Dedifferentiated amniotic fluid mesenchymal stem cell (primary cell): ENCODE data around the gene SEPTIN5.

Experiments used
- DNase-seq: peaks from one replicate; pipeline ENCODE4 v3.0.0-alpha.2; 2016; ENCODE audit errors: extremely low spot score

The SEPTIN5 gene

DNA sequence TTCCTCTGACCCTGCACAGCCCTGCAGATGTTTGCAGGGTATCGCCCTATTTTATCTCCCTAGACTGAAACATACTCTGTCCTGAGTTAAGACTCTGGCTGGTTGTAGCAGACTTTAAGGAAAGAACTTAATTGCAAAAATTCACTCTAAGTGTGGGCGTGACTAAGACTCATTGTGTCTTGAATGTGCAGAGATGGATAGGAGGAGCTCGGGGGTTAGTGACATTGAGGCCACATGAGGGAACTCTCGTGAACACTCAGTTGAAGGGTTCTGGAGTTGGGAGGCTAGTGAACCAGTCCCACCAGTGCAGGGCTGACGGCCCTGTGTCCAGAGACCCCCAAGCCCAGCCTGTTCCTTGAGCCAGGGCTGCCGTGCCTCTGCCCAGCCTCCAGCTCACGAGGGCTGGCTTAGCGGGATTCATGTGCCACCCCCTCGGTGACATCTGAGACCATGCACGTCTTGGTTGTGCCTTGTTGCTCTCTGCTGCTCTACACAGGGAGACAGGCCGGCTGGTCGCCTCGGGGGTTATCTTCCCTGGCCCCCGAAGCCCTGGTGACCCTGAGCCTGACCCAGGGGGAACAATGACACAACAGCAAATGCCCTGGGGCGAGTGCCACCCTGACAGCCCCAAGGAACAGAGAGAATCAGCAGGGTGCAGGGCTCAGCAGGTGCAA is 34.8 kb downstream of the SEPTIN5 start:
- no peak for DNase-seq

DNA sequence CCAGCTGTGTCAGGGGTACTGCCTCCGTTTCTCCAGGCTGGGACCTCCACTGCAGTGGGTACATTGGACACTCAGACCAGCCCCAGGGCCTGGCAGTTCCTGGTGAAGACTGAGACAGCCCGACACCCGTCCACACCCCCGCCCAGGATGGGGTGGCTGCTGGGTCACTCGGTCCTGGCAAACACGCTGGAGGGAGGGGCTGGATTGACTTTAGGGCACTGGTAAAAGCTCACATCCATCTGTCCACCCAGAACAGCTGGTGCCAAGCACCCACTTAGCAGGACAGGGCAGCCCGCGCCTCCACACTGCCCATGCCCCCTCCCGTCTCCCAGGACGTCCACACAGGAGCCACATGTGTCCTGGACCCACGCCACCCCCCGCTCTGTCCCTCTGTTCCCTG is 35.6 kb downstream of the SEPTIN5 start:
- DNase-seq = no peak

DNA sequence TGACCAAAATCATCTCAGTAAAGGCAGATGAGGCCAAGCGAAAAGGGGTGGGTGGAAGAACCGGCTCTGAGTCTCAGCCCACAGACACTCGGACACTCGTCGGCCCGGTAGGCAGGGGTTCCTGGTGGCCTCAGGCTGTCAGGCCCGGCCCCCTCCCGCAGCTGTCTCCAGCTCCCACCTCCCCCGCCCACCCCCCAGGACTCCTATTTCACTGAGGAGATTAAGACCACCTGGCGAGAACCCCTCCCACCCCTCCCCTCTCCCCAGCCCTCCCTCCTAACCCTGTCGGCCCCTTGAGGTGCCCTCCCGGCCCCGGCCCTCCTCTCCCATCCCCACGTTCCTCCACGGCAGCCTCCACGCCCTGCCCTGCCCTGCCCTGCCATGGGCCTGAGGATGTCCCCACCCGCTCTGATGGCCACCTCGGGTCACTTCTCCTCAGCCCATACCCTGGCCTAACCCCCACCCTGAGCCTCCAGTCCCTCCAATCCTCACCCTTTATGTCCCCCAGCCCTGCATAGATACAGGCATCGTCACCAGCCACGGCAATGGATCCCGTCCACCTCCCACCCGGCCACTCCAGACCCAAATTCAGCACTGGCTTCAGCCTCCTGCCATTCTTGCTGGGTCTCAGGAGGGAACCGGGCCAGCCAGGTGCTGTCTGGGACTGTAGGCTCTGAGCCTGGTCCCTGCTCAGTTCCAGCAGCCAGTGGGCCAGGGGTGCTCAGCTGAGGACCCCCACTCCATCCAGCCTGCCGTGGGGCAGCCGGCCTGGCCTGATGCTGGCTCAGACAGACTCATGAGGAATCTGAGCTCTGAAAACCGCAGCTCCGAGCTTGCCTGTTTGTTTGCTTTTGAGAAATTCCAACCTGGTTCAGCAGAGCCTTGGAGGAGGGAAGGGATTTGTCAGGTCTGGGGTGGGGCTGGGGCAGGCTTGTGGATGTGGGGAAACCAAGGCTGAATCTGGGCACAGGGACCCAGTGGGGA is 36.5 kb downstream of the SEPTIN5 start:
- peak; percentile 60 for DNase-seq

DNA sequence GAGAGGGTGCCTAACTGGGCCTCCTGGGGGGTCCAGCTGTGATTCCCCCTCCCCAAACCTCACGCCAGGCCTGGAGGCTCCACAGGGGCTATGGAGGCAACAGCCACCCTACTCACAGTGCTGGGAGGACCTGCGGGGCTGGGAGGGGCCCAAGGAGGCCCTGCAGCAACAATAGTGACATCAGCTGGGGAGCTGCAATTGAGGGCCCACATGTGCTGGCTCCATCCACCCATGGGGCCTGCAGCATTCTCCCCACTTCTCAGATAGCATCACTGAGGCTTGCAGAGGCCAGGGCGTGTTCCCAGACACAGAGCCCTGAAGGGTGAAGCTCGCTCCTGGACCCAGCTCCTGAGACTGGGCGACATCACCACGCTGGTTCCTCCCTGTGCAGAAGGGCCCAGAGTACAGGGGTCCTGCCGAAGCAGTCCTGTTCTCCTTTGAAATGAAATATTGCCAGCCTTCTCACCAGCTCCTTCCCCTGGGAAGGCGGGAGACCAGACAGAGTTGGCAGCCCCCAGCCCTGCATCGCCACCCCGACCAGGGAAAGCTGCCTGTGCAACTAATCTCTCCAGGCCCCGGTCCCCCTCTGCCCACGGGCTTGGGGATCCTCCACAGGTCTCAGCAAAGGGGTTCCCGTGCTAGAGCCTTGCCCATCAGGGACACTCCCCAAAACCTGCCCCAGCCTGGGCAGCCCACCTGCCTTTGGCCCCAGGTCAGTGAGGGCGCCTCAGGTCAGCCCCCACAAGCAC is 37.4 kb downstream of the SEPTIN5 start:
- DNase-seq = no peak

DNA sequence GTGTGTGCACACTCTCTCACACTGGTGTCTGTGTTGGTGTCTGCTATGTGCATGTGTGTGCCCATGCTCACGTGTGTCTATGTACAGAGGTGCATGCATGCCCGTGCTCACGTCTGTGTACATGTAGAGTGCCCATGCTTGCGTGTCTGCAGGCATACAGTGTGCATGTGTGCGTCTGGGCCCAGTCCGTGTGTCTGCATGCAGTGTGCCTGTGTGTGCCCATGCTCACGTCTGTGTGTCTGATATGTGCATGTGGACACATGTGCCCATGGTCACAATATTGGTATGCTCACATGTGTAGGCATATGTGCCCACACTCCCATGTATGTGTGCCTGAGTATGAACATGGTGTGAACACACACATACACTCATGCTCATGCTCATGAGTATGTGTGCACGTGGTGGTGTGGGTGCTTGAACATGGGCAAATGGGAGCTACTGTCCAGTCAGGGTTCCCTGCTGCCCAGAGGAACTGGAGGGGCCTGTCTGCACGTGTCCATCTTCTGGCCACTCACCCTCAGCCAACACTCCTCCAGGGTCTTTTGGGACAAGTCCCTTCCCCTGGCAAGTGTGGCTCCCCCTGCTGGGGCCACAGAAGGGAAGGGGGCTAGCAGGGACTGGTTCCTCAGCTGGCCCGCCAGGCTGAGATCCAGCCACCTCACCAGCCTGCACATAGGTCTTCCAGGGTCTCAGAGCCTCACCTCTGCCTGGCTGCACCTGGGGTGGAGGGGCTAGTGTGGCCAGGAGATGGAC is 39.0 kb downstream of the SEPTIN5 start:
- DNase-seq = no peak

DNA sequence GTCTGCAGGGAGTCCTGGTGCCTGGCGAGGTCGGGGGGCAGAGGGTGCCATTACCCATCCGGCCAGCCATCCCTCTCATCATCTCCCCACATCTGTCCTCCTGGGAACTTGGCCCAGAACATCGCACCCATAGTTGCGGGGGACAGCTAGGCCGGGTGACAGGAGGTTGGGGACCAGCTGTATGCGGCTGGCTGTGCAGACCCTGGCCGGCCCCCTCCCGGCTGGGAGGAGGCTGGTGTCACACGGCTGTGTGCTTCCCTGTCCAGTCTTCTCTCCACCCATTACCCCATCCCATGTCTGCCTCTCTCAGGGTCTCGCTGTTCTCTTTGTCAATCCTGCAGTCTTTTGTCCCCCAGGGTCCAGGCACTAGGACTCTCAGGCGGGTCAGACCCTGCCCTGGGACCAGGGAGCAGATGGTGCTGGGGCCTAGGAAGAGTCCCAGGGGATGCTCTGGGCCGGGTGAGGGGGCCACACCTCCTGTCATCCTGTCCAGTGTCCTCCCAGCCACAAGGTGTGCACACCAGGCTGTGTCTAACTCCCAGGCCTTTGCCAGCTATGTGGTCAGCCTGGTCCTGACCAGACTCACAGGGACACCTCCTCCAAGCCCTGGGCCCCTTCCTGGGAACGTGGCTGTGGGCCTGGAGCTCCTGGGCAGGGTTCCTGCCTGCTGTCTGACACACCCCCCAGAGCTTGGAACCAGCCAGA is 39.8 kb downstream of the SEPTIN5 start:
- no peak for DNase-seq

DNA sequence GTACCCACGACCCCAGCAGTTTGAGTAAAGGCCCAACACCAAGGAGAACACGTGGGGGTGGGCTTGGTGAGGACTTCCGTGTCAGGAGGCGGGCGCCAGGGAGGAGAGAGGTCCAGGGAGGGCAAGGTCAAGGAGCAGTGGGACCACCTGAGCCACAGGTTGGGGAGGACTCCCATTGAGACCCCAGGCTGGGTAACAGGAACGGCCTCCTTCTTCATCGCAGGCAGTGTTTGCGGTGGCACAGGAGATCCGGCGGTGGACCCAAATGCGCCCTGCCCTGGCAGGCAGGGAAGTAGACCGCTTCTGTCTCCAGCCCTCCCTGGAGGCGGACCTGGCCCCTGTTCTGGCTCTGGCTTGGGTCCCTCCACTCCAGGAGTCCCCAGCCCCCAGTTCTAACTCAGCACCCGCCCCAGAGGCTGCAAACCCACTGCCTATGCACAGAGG is 40.4 kb downstream of the SEPTIN5 start:
- DNase-seq = no peak

DNA sequence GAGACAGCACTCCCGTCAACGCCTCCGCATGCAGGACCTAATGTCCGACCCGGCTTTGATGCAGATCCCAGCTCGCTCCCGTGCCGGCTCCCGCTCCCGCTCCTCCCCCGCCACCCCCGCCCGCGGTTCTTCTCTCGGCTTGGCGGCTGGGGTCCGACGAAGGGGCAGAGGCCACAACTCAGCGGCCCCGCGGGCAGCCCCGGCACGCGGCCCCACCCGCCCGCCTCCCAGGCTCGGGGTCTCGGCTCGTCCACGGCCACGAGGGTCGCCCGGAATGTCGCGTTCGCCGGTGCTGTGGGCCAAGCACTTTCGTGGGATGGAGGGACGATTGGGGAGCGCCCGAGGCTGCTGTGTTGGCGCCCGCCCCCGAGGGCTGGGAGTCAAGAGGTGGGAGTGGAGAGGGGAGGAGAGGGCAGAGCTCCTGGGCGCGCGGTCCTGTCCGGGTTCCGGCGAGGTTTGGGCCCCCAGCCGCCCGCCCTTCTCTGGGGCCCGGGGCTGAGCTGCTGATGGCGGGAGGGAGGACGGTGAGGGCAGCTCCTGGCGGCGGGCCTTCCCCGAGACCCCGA is 40.9 kb downstream of the SEPTIN5 start:
- no peak for DNase-seq

DNA sequence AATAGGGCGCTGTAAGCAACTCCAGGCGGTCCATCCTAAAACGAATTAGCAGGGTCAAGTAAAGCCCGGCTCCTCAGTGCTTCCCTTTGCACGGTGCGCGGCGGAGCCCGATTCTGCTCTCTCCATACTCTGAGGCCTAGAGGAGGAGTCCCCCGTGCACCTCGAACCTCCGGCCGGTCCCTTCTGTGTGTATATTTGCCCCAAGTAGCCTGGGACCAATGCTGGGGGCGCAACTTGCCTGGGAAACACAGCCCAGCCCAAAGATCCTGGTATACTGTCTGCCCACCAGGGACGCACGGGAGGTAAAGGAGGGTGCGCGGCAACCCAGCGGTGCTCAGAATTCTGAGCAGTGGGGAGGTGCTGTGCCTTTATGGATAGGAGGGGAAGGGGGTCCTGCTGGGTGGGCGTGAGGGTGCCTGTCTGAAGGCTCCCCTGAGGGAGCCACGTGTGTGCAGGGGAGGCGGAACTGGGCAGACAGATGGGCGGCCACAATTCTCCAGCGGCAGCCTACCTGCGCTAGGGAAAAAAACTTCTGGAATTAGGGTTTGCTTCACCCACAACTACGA is 41.5 kb downstream of the SEPTIN5 start:
- no peak for DNase-seq

DNA sequence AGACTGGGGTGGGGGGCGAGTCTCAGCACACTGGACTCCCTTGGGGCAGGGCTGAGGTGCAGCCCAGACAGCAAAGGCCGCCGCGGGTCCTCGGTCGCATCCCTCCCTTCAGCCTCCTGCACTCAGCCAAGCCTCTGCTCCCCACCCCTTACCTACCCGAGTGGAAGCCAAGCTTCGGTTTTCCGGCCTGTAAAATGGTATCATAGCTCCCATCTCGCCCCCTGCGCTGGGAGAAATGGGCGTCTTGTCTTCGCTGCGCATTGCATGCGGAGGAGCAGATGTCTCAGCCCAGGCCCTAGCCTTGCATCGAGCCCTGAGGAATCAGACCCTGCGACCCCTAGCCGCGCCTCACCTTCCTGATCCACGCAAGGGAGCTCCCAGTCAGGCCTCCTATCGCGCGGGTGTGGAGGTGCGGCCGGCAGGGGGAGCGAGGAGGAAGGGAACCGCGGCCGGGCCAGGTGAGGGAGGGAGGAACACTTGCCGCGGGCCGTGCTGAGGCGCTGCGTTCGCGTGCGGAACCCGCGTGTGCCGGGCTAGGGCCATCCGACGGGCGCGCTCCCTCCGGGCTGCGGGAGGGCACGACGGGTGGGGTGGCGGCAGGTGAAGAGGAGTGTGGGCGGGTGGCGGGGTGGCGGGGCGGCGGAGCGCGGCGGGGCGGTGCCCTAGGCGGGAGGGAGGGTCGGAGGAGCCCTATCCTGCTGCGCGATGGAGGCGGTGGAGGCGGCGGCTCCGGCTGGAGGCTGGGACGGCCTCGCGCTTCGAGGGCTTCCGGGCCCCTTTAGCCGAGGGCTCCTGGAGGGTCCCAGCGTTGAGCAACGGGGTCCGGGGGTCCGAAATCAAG is 42.2 kb downstream of the SEPTIN5 start:
- no peak for DNase-seq

DNA sequence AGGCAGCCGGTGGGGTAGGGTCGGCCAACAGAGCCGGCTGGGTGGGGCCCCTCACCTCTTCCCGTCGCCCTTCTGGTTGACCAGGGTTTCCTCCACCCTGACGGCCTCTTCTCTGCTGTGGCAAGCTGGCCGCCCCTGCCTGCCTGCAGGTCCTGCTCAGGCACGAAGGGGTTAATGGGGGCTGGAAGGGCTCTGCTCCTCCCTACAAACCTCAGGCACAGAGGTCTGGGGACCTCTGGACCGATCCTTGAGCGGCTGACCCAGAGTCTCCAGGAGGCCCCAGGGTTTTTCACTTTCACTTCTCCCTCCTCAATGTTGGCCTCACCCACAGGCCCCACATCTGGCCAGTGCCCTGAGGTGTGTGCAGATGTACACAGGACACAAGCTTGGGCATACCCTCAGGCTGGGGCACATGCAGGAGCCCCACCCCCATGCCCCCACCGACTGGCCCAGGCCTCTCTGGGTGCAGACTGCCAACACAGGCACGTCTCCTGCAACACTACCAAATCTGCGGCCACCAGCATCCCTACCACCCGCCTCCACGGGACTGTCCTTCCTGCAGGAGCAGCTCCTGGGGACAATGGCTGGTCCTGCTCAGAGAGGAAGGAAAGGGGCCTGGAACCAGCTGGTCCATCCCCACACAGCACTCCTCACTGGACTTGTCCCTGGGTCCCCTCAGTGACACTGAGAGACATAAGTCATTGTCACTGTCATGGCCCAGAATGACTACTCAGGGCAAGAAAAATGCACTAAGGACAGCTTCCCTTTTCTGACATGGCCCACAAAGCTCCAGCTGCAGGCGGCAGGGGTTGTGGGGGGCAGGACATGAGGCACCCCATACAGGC is 43.1 kb downstream of the SEPTIN5 start:
- no peak for DNase-seq

DNA sequence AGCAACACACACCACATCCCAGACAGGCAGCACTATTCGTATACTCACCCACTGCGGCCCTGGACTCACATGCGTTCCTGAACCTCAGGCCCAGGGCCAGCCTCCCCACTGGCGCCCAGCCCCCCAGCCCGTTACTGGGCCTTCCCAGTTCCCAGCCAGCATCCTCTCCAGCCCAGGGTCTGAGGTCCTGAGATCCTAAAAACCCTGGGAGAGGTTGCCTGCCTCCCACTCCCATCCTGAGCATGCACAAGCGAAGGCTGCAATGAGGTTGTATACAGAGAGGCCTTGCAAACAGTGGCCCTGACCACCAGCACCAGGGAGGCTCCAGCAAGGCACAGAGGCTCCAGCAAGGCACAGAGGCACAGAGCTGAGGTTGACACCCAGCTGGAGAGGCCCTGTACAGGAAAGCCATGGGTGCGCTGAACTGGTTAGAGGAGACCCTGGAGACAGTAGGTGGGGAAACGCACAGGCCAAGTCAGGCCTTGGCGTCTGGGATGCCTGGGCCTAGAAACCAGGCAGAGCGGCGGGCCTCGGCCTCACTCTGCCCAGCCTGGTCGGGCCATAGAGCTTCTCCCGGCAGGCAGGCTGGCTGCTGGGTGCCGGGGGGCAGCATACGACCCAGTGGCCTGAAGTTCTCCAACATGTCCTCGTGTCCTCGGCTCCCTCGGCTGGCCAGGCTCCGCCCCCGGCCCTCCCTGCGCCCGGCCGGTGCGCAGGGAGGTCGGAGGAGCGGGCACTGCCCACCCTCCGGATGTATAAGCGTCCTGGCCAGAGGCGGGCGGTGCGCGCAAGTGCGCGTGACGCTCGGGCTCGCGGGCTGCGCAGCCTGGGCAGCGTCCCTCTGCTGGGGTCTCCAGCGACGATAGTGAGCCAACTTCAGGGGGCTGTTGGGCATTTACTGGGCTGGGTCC is 43.9 kb downstream of the SEPTIN5 start:
- DNase-seq = no peak

DNA sequence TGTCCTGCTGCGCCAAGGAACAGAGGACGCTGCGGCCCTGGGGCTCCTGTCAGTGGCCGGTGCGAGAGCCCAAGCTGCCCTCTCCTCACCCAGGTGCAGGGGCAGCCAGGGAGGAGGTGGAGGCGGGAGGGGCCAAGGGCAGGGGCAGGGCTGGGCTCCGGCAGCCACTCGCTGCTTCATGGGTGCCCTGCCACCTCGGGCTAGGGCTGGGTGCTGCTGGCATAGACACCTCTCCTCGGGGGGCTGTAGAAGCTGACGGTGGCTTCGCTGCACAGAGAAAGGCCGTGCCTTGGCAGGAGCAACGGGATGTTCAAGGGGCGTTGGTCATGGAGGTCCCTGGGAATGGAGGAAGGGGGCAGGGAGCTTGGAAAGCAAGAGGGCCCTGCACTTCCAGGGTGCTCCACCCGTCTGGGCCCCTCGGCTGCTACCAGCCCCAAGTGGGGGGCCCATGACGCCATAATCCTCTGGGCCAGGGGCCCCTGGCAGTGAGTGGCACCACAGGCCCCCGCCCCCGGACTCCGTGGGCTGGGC is 44.7 kb downstream of the SEPTIN5 start:
- DNase-seq = no peak

DNA sequence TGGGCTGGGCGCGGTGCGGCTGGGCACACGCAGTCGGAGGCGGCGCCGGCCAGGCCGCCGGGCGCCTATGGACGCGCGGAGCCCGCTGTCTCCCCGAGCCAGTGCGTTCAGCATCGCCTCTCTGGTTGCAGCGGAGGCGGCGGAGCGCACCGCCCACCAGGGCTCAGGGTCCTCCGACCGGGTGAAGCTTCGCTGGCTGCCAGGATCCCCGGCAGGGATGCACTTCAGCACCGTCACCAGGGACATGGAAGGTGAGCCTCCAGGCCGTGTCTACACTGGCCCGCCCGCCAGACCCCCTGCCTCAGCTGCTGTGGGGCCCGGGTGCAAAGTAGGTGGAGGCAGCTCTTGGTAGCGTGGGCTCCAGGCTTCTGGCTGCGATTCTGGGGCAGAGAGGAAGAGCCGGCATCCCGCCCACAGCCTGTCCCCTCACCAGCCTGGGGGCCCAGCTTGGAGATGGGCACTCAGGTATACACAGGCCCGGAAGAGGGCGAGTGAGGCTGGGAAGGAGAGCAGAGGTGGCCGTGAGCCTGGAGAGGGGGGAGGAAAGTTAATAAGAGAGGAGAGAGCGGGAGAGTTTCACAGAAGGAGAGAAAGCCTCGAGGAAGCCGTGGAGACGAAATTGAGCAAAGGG is 45.2 kb downstream of the SEPTIN5 start:
- DNase-seq = no peak

DNA sequence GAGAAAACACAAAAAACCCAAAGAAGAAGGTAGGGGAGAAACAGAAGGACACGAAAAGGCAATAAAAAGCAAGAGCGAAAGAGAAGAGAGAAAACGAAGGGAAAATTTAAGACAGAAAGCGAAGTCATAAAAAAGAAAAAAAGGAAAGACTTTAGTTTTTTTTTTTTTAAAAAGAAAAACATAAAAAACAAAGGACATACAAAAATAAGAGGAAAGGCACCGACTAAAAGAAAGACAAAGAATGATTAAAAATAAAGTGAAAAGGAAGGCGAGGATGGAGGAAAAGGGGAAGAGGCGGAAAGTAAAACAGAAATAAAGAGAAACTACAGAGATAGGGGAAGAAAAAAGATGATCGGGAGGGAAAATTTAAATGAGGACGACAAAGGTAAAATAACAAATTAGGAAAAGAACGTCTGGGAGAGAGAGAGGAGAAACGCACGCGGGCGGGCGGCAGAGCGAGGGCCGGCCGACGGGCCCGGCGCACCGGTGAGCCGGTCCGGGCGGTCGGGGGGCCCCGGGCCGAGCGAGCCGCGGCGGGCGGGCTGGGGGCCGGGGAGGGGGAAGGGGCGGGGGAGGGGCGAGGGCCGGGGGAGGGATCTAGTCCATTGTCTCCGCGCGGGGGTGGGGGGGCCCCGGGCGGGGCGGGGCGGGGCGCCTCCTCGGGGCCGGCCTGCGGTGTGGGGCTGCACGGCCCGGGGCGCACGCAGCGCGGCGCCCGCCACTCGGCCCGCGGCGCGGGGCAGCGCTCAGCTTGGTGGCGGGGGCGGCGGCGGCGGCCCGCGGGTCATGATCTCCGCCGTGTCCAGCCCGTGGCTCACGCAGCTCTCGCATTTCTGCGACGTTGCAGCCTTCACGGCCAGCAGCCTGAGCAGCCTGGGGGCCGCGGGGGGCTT is 46.0 kb downstream of the SEPTIN5 start, which contains the start of gene TBX1:
Gene TBX1 (plus strand): TSS at position 721 of the 893 bp plus-strand sequence. CDS start 66 bp downstream, at position 787.
- no peak for DNase-seq
